Measurements from ENCODE around the gene PER1. TPM values are rescaled to one million over a fixed set of nuclear protein-coding genes. Genes with fewer than 3 reads are reported as not detected.

PER1 gene
- total RNA-seq (2012; rRNA removed): 1.7 and 3.4 TPM in 2 replicates
- 10.5 and 11.5 TPM in 2 replicates for polyA plus RNA-seq (2012; rRNA removed)
- polyA plus RNA-seq (2012; cell fraction: cytosol; rRNA removed): 4.8 and 6.2 TPM in 2 replicates
- 230 and 249 TPM in 2 replicates for polyA plus RNA-seq (2012; cell fraction: nucleus; rRNA removed; ENCODE audit: low replicate concordance)
- Bru-seq, nascent RNA: percentile 57 among the genes with signal in this experiment
- percentile 49 among the genes with signal in this experiment for BruChase-seq, experiment 1, labeled RNA remaining after a 6-hour chase
- BruChase-seq, experiment 2, labeled RNA remaining after a 2-hour chase: percentile 60 among the genes with signal in this experiment
- long read RNA-seq, partial matches to known transcripts: 5 of 7 reads
- long read RNA-seq, other reads (novel, unspliced or antisense): 2 of 7 reads

DNA sequence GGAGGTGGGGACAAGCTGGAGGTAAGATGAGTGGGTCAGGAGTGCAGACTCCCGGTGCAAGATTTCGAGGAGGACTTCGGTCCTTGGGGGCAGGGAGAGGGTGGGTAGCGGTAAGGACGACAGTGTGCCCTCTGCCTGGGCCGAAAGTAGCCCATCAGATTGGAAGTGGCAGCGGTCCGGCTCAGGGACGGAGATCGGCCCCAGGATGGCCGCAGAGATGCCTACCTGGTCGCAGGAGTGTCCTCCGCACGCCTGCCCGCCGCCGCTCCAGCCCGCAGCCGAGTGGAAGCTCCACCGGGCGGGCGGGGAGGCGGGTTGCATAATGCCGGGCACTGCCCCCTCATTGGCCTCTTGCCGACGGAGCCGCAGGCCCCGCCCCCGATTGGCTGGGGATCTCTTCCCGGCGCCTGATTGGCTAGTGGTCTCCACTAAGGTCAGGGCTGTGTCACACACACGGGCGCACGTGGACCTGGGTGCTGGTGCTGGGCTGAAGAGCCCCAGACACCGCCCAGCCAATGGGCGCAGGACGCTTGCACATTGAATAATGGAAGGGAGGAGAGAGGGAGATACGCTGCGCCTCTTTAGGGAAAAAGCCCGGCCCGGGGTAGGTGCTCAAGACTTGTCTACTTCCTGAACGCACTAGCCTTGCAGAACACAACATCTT is at the start of gene PER1:
TSS of gene PER1 (minus strand) at position 293 of the 664 bp plus-strand sequence. CDS start 1,698 bp downstream, outside the sequence.
- Histone ChIP-seq H4K20me1 (ENCODE audit: insufficient read depth, low read length) (peaks cover 9% of the 10 kb centered on the region), H3K4me3 (ENCODE audit: insufficient read depth, low read depth, low read length) (peak within 1 kb of the TSS; percentile 59), H3K23ac (ENCODE audit: low read depth, low read length) (peak within 1 kb of the TSS; percentile 79), H2BK120ac (ENCODE audit: low read depth, low read length) (peak within 1 kb of the TSS; percentile 41), H3K9me3 (ENCODE audit: control insufficient read depth, insufficient read depth, low read length) (no peaks in the 10 kb centered on the region), H3K4me2 (ENCODE audit: low read depth, low read length) (peak within 1 kb of the TSS; percentile 96), H2AK5ac (ENCODE audit: low read depth, low read length) (peak within 1 kb of the TSS; percentile 90), H2AFZ (replicated peaks; ENCODE audit: low read length, poor library complexity) (peak within 1 kb of the TSS; percentile 88), H3K27me3 (ENCODE audit: control insufficient read depth, insufficient read depth, low read length) (no peaks in the 10 kb centered on the region), H4K5ac (ENCODE audit: low read depth, low read length) (peak within 1 kb of the TSS; percentile 9), H4K8ac (ENCODE audit: low read depth in 2 of 2, low read length in 2 of 2) (peak within 1 kb of the TSS in 1 of 2 experiments; percentile 78; a peak in 1 of 4 replicates), H4K91ac (ENCODE audit: insufficient read depth, low read depth, low read length) (peak within 1 kb of the TSS; percentile 52), H3K4me1 (ENCODE audit: control insufficient read depth, insufficient read depth, low read length) (peaks cover 23% of the 10 kb centered on the region), H3K79me1 (ENCODE audit: low read depth in 1 of 2, low read length in 2 of 2) (peaks cover 3 to 37% of the 10 kb centered on the region in 2 experiments; a peak in 2 of 4 replicates), H2AK9ac (replicated peaks; ENCODE audit: low read depth, low read length, poor library complexity) (peak within 1 kb of the TSS; percentile 90), H3K14ac (replicated peaks; ENCODE audit: low read depth, low read length) (peak within 1 kb of the TSS; percentile 74), H3K4ac (ENCODE audit: low read depth, low read length) (peak within 1 kb of the TSS; percentile 86), H2BK20ac (ENCODE audit: low read depth, low read length) (0 out of 2 replicates have a peak within 1 kb of the TSS, but pooled peaks have one; percentile 45), H3K36me3 (ENCODE audit: control insufficient read depth, insufficient read depth, low read length) (peaks cover 21% of the 10 kb centered on the region), H3K56ac (ENCODE audit: extremely low read depth, insufficient read depth, low read length) (no peak within 1 kb of the TSS; the same call in 1 of the 2 replicates), H3K9ac (ENCODE audit: low read depth, low read length) (peak within 1 kb of the TSS; percentile 76), H2BK5ac (ENCODE audit: low read depth, low read length, poor library complexity, severe bottlenecking) (peak within 1 kb of the TSS; percentile 61), H3K9me1 (ENCODE audit: insufficient read depth, low read length) (peaks cover 22% of the 10 kb centered on the region), H3K27ac (ENCODE audit: insufficient read depth, low read length) (peak within 1 kb of the TSS; percentile 73), H2BK15ac (ENCODE audit: low read depth, low read length) (peak within 1 kb of the TSS; percentile 60; the same call in 2 of the 3 replicates), H3K18ac (ENCODE audit: low read depth, low read length) (peak within 1 kb of the TSS; percentile 24; the same call in 1 of the 2 replicates)
- intact Hi-C loops (cut with micrococcal nuclease): no loop called here
- in situ Hi-C loops (cut with MboI; ENCODE audit: low sequenced_read_pairs): loop anchor here (25.0 kb wide), 1 partner anchor 915 kb away; the partner anchor contains the start of genes DVL2, GABARAP and PHF23
- ATAC-seq (ENCODE audit: low read depth) (peak; percentile 36), DNase-seq (peak; percentile 93)
- ChIA-PET CTCF (no interaction called here), POLR2A (ENCODE audit: unreplicated experiment) (no interaction called here)
- BruUV-seq (replicated peaks): TSS peak; percentile 36
- dilution Hi-C loops (cut with HindIII; ENCODE audit: low sequenced_read_pairs, unreplicated experiment): no loop called here
- 2% methylated on average over 26 of the region's 42 CpGs; no CpG with 5 or more reads in 1 of the 2 experiments for WGBS, 2 experiments (ENCODE audit: extremely low coverage in 2 of 2, insufficient read length in 1 of 2)
- peak; percentile 93 for TF ChIP-seq POLR2A (IDR thresholded peaks at IDR 0.05; ENCODE audit: low read depth, low read length)
- TF ChIP-seq, protein P1, sequence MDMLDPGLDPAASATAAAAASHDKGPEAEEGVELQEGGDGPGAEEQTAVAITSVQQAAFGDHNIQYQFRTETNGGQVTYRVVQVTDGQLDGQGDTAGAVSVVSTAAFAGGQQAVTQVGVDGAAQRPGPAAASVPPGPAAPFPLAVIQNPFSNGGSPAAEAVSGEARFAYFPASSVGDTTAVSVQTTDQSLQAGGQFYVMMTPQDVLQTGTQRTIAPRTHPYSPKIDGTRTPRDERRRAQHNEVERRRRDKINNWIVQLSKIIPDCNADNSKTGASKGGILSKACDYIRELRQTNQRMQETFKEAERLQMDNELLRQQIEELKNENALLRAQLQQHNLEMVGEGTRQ (IDR thresholded peaks at IDR 0.05; ENCODE audit: low read depth, low read length): peak; percentile 76
- peak; percentile 42; the same call in 1 of the 2 replicates for TF ChIP-seq FOS (IDR thresholded peaks at IDR 0.05; ENCODE audit: low read depth, low read length)
- TF ChIP-seq, protein P2, sequence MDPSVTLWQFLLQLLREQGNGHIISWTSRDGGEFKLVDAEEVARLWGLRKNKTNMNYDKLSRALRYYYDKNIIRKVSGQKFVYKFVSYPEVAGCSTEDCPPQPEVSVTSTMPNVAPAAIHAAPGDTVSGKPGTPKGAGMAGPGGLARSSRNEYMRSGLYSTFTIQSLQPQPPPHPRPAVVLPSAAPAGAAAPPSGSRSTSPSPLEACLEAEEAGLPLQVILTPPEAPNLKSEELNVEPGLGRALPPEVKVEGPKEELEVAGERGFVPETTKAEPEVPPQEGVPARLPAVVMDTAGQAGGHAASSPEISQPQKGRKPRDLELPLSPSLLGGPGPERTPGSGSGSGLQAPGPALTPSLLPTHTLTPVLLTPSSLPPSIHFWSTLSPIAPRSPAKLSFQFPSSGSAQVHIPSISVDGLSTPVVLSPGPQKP (IDR thresholded peaks at IDR 0.05; ENCODE audit: borderline replicate concordance, low read depth, low read length): no peak
- TF ChIP-seq RFX5 (IDR thresholded peaks at IDR 0.05; ENCODE audit: low read depth, low read length): peak; percentile 53; the same call in 1 of the 2 replicates
- 0 out of 2 replicates have a peak, but pooled peaks have one; percentile 8 for TF ChIP-seq NFE2L2 (IDR thresholded peaks at IDR 0.05; ENCODE audit: low read depth, low read length)
- TF ChIP-seq MAFK (IDR thresholded peaks at IDR 0.05; ENCODE audit: low read depth, low read length): no peak
- no peak for TF ChIP-seq MXI1 (IDR thresholded peaks at IDR 0.05; ENCODE audit: borderline replicate concordance, low read depth, low read length)
- no peak for TF ChIP-seq CTCF (conservative IDR thresholded peaks at IDR 0.05; ENCODE audit: low read depth, low read length)
- TF ChIP-seq MAZ (IDR thresholded peaks at IDR 0.05; ENCODE audit: borderline replicate concordance, low read depth, low read length): peak; percentile 97
- no peak for TF ChIP-seq SMC3 (IDR thresholded peaks at IDR 0.05; ENCODE audit: low read depth, low read length)
- peak; percentile 90; the same call in 1 of the 2 replicates for TF ChIP-seq CHD1 (IDR thresholded peaks at IDR 0.05; ENCODE audit: low read depth, low read length)

Measured in IMR-90 (cell line).